ENCODE data around the gene OTUD5. TPM values are rescaled to one million over a fixed set of nuclear protein-coding genes. Genes with fewer than 3 reads are reported as not detected.
"Not testable (repeated sequence)": the region's sequence is repeated elsewhere in the genome, so short reads cannot be mapped to it uniquely, and the experiment has no call there.

OTUD5 gene
- total RNA-seq, 1 donor from 2014 or later: 16.2 TPM

DNA sequence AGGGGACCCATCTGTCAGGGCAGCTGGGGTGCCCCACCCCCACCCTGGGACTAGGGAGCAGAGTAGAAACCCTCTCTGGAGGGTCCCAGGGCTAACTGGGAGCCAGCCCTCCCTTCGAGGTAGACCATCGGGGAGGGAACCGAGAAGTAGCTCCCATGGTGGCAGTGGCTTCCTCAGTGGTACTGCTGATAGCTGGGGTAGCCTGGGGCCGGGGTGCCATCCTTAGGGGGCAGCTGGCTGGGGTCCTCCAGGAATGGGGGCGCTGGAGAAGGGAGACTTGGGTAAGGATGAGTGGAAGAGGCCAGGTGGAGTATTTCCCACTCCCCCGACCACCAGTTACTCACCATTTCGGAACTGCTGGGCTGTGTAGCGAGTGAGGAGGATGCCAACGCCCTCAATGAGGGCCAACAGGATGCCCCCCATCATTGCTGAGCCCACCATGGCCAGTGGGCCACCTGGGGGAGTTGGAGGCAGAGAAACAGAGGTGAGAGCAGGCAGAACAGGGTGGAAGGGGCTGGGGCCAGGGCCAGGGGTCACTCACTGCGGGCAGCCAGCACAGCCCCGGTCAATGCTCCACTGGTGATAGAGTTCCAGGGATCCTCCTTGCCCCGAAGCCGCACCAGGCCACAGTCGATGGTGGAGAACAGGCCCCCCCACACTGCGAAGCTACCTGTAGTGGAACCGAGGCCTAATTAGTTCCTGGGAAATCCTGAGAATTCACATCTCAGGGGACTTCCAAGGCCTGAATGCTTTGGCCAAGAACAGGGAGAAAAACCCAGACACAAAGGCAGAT, 63.7 kb downstream of the OTUD5 start:
- no peaks in the 10 kb centered on the region for H3K9me3 ChIP-seq (ENCODE audit: control insufficient read depth in 3 of 3, low read length in 3 of 3)
- peaks cover 0 to 6% (median 6%) of the 10 kb centered on the region in 3 donors for H3K36me3 ChIP-seq (ENCODE audit: control insufficient read depth in 3 of 3, insufficient read depth in 3 of 3, low read length in 3 of 3)
- H3K27ac ChIP-seq (ENCODE audit: low read depth, low read length): no peak overlapping the region
- H3K4me3 ChIP-seq (ENCODE audit: low read length in 3 of 3): no peak overlapping the region
- H3K9ac ChIP-seq (ENCODE audit: low read depth in 1 of 3, low read length in 3 of 3): no peak overlapping the region
- peaks cover 14 to 26% (median 21%) of the 10 kb centered on the region in 3 donors for H3K4me1 ChIP-seq (ENCODE audit: control insufficient read depth in 3 of 3, insufficient read depth in 3 of 3, low read length in 3 of 3)
- no peaks in the 10 kb centered on the region for H3K27me3 ChIP-seq (ENCODE audit: control insufficient read depth in 3 of 3, insufficient read depth in 3 of 3, low read length in 3 of 3)

DNA sequence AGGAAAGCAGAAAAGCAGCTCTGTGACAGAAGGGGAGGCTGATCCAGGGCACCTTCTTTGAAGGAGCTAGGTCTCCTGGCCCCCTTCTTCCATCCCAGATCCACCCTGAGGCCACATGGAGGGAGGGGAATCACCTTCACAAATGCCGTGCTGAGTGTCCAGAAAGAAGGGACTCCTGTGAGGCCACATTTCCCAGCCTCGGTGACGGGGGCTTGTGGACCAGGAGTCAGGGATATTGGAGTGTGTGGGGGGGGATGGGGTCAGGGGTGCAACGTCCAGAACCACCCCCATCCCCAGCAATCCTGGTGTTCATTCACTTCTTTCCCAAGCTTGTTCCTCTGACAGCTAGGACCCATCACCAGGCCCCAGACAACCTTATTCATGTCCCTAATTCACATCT, 64.5 kb downstream of the OTUD5 start:
- Histone ChIP-seq H3K36me3 (ENCODE audit: control insufficient read depth in 3 of 3, insufficient read depth in 3 of 3, low read length in 3 of 3) (peaks cover 0 to 6% (median 6%) of the 10 kb centered on the region in 3 donors), H3K9me3 (ENCODE audit: control insufficient read depth in 3 of 3, low read length in 3 of 3) (no peaks in the 10 kb centered on the region), H3K27me3 (ENCODE audit: control insufficient read depth in 3 of 3, insufficient read depth in 3 of 3, low read length in 3 of 3) (no peaks in the 10 kb centered on the region), H3K4me3 (ENCODE audit: low read length in 3 of 3) (no peak overlapping the region), H3K9ac (ENCODE audit: low read depth in 1 of 3, low read length in 3 of 3) (no peak overlapping the region), H3K4me1 (ENCODE audit: control insufficient read depth in 3 of 3, insufficient read depth in 3 of 3, low read length in 3 of 3) (peaks cover 10 to 21% (median 17%) of the 10 kb centered on the region in 3 donors), H3K27ac (ENCODE audit: low read depth, low read length) (no peak overlapping the region)

DNA sequence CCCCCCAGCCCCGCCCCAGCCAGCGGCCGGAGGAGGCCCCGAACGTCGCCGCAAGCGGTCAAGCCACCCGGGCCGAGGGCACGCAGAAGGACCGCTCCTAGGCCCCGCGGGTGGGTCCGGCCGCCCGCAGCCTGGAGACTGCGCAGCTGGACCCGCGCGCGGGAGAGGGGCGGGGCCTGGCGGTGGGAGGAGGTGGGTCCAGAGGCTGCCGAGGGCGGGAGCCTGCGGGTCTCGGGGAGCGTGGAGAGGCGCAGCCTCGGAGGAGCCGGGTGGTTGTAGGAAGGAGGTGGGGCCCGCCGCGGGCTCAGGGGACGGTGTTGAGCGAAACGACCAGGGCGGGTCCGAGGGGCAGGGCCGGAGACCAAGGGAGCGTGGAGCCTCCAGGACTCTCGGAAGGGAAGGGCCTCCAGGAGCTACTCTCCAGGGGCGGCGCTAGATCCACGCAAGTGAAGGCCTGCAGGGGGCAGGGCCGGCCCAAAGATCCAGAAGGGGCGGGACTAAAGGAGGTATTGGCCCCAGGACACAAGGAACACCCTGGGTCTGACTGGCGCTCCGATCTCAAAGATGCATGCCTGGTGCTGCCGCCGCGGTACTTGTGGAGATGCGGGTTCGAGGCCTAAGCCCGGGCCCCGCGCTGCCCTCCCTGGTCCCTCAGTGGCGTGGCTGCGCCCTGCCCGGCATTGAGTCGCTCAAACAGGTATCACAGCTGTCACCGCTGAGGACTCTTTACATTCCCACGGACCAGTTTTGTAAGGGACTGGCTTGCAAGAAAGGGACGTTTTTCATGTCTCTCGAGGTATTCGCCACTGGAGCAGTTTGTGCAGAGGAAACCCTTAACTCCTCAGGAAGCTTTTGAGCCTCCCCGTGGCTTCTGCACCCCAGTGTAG, 65.8 kb downstream of the OTUD5 start:
- Histone ChIP-seq H3K36me3 (ENCODE audit: control insufficient read depth in 3 of 3, insufficient read depth in 3 of 3, low read length in 3 of 3) (peaks cover 0 to 6% (median 6%) of the 10 kb centered on the region in 3 donors), H3K4me1 (ENCODE audit: control insufficient read depth in 3 of 3, insufficient read depth in 3 of 3, low read length in 3 of 3) (peaks cover 9 to 18% (median 14%) of the 10 kb centered on the region in 3 donors), H3K4me3 (ENCODE audit: low read length in 3 of 3) (peak overlapping the region; percentile 51 to 65 (median 57)), H3K9me3 (ENCODE audit: control insufficient read depth in 3 of 3, low read length in 3 of 3) (no peaks in the 10 kb centered on the region), H3K27me3 (ENCODE audit: control insufficient read depth in 3 of 3, insufficient read depth in 3 of 3, low read length in 3 of 3) (no peaks in the 10 kb centered on the region), H3K9ac (ENCODE audit: low read depth in 1 of 3, low read length in 3 of 3) (peak overlapping the region in 2 of 3 donors; percentile 50 to 60), H3K27ac (ENCODE audit: low read depth, low read length) (no peak overlapping the region)

DNA sequence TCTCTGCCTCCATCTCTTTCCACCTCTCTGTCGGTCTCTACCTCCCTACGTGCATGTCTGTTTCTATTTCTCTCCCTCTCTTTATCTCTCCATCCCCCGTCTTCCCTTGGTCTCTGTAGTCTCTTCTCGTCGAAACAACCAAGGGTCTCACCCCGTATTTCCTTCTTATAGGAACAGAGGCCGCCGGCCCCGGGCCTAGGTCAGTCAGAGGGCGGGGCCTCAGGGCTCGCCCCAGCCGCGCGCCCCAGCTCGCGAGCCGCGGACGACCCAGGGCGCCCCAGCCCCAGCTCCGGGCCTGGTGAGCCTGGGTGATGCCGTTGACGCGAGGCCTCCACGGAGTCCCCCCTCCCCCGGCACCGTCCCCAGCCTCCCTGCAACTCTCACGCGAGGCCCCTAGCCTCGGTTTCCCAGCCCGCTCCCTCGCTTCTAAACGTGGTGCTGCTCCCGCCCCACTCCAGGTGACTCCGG, 66.4 kb downstream of the OTUD5 start:
- Histone ChIP-seq H3K36me3 (ENCODE audit: control insufficient read depth in 3 of 3, insufficient read depth in 3 of 3, low read length in 3 of 3) (peaks cover 0 to 6% (median 6%) of the 10 kb centered on the region in 3 donors), H3K9me3 (ENCODE audit: control insufficient read depth in 3 of 3, low read length in 3 of 3) (no peaks in the 10 kb centered on the region), H3K9ac (ENCODE audit: low read depth in 1 of 3, low read length in 3 of 3) (peak overlapping the region in 2 of 3 donors; percentile 50 to 60), H3K27ac (ENCODE audit: low read depth, low read length) (no peak overlapping the region), H3K27me3 (ENCODE audit: control insufficient read depth in 3 of 3, insufficient read depth in 3 of 3, low read length in 3 of 3) (no peaks in the 10 kb centered on the region), H3K4me3 (ENCODE audit: low read length in 3 of 3) (peak overlapping the region; percentile 57 to 62 (median 61)), H3K4me1 (ENCODE audit: control insufficient read depth in 3 of 3, insufficient read depth in 3 of 3, low read length in 3 of 3) (peaks cover 3 to 13% (median 10%) of the 10 kb centered on the region in 3 donors)

DNA sequence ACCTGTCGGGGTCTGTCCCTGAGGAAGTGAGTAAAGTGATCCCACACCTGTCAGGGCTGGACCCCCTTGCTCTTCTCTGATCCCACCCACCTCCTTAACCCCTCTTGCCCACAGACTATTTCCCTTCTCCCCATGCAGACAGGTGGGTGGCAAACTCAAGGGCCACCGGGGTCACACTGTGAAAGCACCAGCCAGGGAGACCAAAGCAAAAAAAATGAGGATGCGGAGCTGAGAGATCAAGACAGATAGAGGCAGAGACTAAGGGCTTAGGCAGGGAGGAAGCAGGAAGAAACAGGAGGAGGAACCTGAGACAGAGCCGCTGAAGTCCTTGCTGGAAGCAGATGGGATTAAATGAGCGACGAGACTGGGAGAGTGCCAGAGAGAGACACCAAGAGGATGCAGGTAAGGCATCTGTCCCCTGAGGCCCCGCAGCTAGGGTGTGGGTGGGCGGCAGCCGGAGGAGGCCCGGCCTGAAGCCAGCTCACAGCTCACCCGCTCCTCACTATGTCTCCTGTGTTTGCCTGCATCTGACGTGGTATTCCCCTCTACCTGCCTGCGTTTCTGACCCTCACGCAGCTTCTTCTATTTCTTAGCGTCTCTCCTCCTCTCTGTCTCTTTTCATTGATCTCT, 67.0 kb downstream of the OTUD5 start:
- Histone ChIP-seq H3K36me3 (ENCODE audit: control insufficient read depth in 3 of 3, insufficient read depth in 3 of 3, low read length in 3 of 3) (peaks cover 0 to 6% (median 6%) of the 10 kb centered on the region in 3 donors), H3K9me3 (ENCODE audit: control insufficient read depth in 3 of 3, low read length in 3 of 3) (no peaks in the 10 kb centered on the region), H3K4me1 (ENCODE audit: control insufficient read depth in 3 of 3, insufficient read depth in 3 of 3, low read length in 3 of 3) (peaks cover 3 to 13% (median 10%) of the 10 kb centered on the region in 3 donors), H3K27ac (ENCODE audit: low read depth, low read length) (no peak overlapping the region), H3K9ac (ENCODE audit: low read depth in 1 of 3, low read length in 3 of 3) (peak overlapping the region in 2 of 3 donors; percentile 50 to 60), H3K4me3 (ENCODE audit: low read length in 3 of 3) (peak overlapping the region; percentile 57 to 62 (median 61)), H3K27me3 (ENCODE audit: control insufficient read depth in 3 of 3, insufficient read depth in 3 of 3, low read length in 3 of 3) (no peaks in the 10 kb centered on the region)

DNA sequence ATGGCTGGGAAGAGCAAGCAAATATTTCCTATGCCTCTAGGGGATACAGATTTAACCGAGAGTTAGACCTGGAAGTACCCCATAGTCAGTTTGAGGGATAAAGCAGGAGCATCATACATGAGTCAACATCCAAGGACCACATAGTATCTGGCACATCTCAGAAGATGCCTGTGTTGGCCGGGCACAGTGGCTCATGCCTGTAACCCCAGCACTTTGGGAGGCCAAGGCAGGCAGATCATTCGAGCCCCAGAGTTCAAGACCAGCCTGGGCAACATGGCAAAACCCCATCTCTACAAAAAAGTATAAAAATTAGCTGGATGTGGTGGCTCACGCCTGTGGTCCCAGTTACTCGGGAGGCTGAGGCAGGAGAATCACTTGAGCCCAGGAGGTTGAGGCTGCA, 70.8 kb downstream of the OTUD5 start:
- not testable (repeated sequence) for H3K27me3 ChIP-seq (ENCODE audit: control insufficient read depth in 3 of 3, insufficient read depth in 3 of 3, low read length in 3 of 3)

DNA sequence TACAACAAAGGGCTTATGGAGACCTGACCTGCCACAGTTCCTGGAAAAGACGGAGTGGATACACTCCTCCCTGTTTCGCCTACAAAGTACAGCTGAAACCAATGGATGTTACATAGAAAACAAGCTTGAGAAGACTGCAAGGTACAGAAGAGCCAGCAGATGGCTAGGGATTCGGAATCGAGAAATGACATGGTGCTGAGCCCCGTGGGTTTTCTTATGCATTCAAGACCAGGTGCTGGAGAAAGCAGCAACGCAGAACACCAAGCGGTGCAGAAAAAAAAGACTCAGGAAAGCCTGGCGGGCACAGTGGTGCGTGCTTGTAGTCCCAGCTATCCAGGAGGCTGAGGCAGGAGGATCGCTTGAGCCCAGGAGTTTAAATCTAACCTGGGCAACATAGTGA, 73.7 kb downstream of the OTUD5 start:
- no peaks in the 10 kb centered on the region for H3K36me3 ChIP-seq (ENCODE audit: control insufficient read depth in 3 of 3, insufficient read depth in 3 of 3, low read length in 3 of 3)
- no peak overlapping the region for H3K4me3 ChIP-seq (ENCODE audit: low read length in 3 of 3)
- H3K9ac ChIP-seq (ENCODE audit: low read depth in 1 of 3, low read length in 3 of 3): no peak overlapping the region
- H3K27me3 ChIP-seq (ENCODE audit: control insufficient read depth in 3 of 3, insufficient read depth in 3 of 3, low read length in 3 of 3): no peaks in the 10 kb centered on the region
- no peaks in the 10 kb centered on the region for H3K4me1 ChIP-seq (ENCODE audit: control insufficient read depth in 3 of 3, insufficient read depth in 3 of 3, low read length in 3 of 3)
- H3K27ac ChIP-seq (ENCODE audit: low read depth, low read length): no peak overlapping the region
- H3K9me3 ChIP-seq (ENCODE audit: control insufficient read depth in 3 of 3, low read length in 3 of 3): no peaks in the 10 kb centered on the region

More for the DNA sequence above, 70.8 kb downstream of the OTUD5 start:
- H3K4me1 ChIP-seq (ENCODE audit: control insufficient read depth in 3 of 3, insufficient read depth in 3 of 3, low read length in 3 of 3); H3K9me3 ChIP-seq (ENCODE audit: control insufficient read depth in 3 of 3, low read length in 3 of 3); H3K36me3 ChIP-seq (ENCODE audit: control insufficient read depth in 3 of 3, insufficient read depth in 3 of 3, low read length in 3 of 3); H3K4me3 ChIP-seq (ENCODE audit: low read length in 3 of 3); H3K27ac ChIP-seq (ENCODE audit: low read depth, low read length); H3K9ac ChIP-seq (ENCODE audit: low read depth in 1 of 3, low read length in 3 of 3): not testable (repeated sequence)

DNA sequence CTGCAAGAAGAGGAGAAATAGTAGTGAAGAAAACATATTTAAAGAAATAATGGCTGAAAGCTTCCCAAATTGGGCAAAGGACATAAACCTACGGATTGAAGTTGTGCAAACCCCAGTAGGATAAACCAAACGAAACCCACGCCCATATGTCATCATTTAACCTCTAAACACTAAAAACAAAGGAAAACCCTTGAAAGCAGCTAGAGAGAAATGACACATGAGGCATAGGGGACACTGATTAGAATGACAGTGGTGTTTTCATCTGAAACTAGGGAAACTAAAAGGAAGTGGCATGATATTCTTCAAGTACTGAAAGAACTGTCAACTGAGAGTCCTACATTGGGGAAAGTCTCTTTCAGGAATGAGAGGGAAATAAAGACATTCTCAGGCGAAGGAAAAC, 80.5 kb downstream of the OTUD5 start:
- H3K27ac ChIP-seq (ENCODE audit: low read depth, low read length): not testable (repeated sequence)

More for the DNA sequence above, 80.5 kb downstream of the OTUD5 start:
- H3K4me1 ChIP-seq (ENCODE audit: control insufficient read depth in 3 of 3, insufficient read depth in 3 of 3, low read length in 3 of 3); H3K36me3 ChIP-seq (ENCODE audit: control insufficient read depth in 3 of 3, insufficient read depth in 3 of 3, low read length in 3 of 3); H3K4me3 ChIP-seq (ENCODE audit: low read length in 3 of 3); H3K9me3 ChIP-seq (ENCODE audit: control insufficient read depth in 3 of 3, low read length in 3 of 3); H3K9ac ChIP-seq (ENCODE audit: low read depth in 1 of 3, low read length in 3 of 3); H3K27me3 ChIP-seq (ENCODE audit: control insufficient read depth in 3 of 3, insufficient read depth in 3 of 3, low read length in 3 of 3): not testable (repeated sequence)
